CD4-positive, CD25-positive, alpha-beta regulatory T cell (primary cell): Measurements from ENCODE around the gene CASP5. TPM values are rescaled to one million over a fixed set of nuclear protein-coding genes. Genes with fewer than 3 reads are reported as not detected.

ENCODE experiments used
- ATAC-seq, 2 donors: fragments of 150-1000 bp; cut with Tn5 transposase; one replicate each; pipeline ENCODE4 v1.10.0; 2021; ENCODE audit warnings: low read depth in 2 of 2, moderate number of reproducible peaks in 2 of 2, moderate library complexity in 1 of 2
- DNase-seq, 3 donors: peaks; one replicate each; pipeline versions ENCODE4 v3.0.0 to v3.0.0-alpha.2; 2012 to 2022; ENCODE audit warnings: mixed read lengths in 1 of 3
- H3K27ac ChIP-seq: one replicate; pipeline ENCODE4 v1.7.0; 2013; ENCODE audit warnings: mild to moderate bottlenecking, low read length; ENCODE audit not compliant: insufficient read depth, poor library complexity, severe bottlenecking
- H3K27me3 ChIP-seq: one replicate; pipeline ENCODE4 v1.7.0; 2013; ENCODE audit warnings: low read length; ENCODE audit not compliant: control insufficient read depth, insufficient read depth
- H3K36me3 ChIP-seq: one replicate; pipeline ENCODE4 v1.7.0; 2013; ENCODE audit warnings: mild to moderate bottlenecking, low read length, moderate library complexity; ENCODE audit not compliant: control insufficient read depth, insufficient read depth
- H3K4me1 ChIP-seq: 2 replicates; pipeline ENCODE4 v1.7.0; 2013; ENCODE audit warnings: mild to moderate bottlenecking, low read length; ENCODE audit not compliant: insufficient read depth, control insufficient read depth, poor library complexity, severe bottlenecking
- H3K4me3 ChIP-seq: one replicate; pipeline ENCODE4 v1.7.0; 2013; ENCODE audit warnings: low read depth, mild to moderate bottlenecking, low read length, moderate library complexity
- H3K9me3 ChIP-seq, 2 experiments: 1 replicate in 1 of 2; 2 replicates in 1 of 2; pipeline ENCODE4 v1.7.0; 2013; ENCODE audit warnings: low read length in 2 of 2, mild to moderate bottlenecking in 1 of 2, moderate library complexity in 1 of 2; ENCODE audit not compliant: control insufficient read depth in 2 of 2
- H3K27ac Mint-ChIP-seq, 3 donors: one replicate each; pipeline ENCODE4 v1.8.0; 2020 to 2022; ENCODE audit warnings: mild to moderate bottlenecking in 3 of 3, mixed read lengths in 3 of 3, moderate library complexity in 2 of 3
- H3K27me3 Mint-ChIP-seq: one replicate; pipeline ENCODE4 v1.8.0; 2022; ENCODE audit warnings: mild to moderate bottlenecking, mixed read lengths
- H3K36me3 Mint-ChIP-seq: one replicate; pipeline ENCODE4 v1.8.0; 2020; ENCODE audit warnings: mixed read lengths
- H3K4me1 Mint-ChIP-seq, 4 donors: one replicate each; pipeline ENCODE4 v1.8.0; 2020 to 2022; ENCODE audit warnings: mixed read lengths in 4 of 4, mild to moderate bottlenecking in 1 of 4
- H3K4me3 Mint-ChIP-seq, 4 donors: one replicate each; pipeline ENCODE4 v1.8.0; 2020 to 2022; ENCODE audit warnings: mild to moderate bottlenecking in 4 of 4, mixed read lengths in 4 of 4, moderate library complexity in 3 of 4
- H3K9me3 Mint-ChIP-seq, 7 donors: one replicate each; pipeline ENCODE4 v1.8.0; 2020 to 2022; ENCODE audit warnings: mixed read lengths in 7 of 7, mild to moderate bottlenecking in 3 of 7, moderate library complexity in 2 of 7
- polyA plus RNA-seq, 4 donors: library from polyadenylated mRNA; unstranded; fragments of 300-500 nt; fragmentation: Illumina TruSeq; gene quantifications; one replicate each; pipeline ENCODE4 v1.2.3, GENCODE V29; 2021
- total RNA-seq: library from RNA; stranded (reverse); gene quantifications from one replicate; pipeline ENCODE4 v1.2.3, GENCODE V29; 2022

The CASP5 gene
- total and polyA plus RNA-seq, 5 donors from 2014 or later = 0.24 TPM; not detected in 4

- H3K9me3 ChIP-seq = peaks cover 0 to 6% of the 10 kb centered on the region in 2 experiments
- Mint-ChIP-seq H3K4me3 (peak overlapping the region; percentile 77 to 97 (median 92)), H3K36me3 (peaks cover 32% of the 10 kb centered on the region), H3K27me3 (no peaks in the 10 kb centered on the region), H3K27ac (peak overlapping the region; percentile 15 to 67 (median 55)), H3K9me3 (peaks cover 0 to 2% (median 0%) of the 10 kb centered on the region in 7 donors), H3K4me1 (peaks cover 32 to 65% (median 54%) of the 10 kb centered on the region in 4 donors)
- H3K36me3 ChIP-seq = peaks cover 35% of the 10 kb centered on the region
- DNase-seq = no peak
- no peak for ATAC-seq
- H3K4me1 ChIP-seq = peaks cover 50% of the 10 kb centered on the region
- peak overlapping the region; percentile 100 for H3K4me3 ChIP-seq
- no peaks in the 10 kb centered on the region for H3K27me3 ChIP-seq
- no peak overlapping the region for H3K27ac ChIP-seq
Observed at GRCh38 chr11:104965735-104966134, 57.2 kb downstream of the CASP5 start.

GRCh38 chr11:104964247-104964646 lies 58.7 kb downstream of the CASP5 start:
- Mint-ChIP-seq H3K36me3 (peaks cover 32% of the 10 kb centered on the region), H3K27ac (no peak overlapping the region), H3K4me3 (peak overlapping the region in 2 of 4 donors; percentile 8 to 18), H3K9me3 (peaks cover 0 to 2% (median 0%) of the 10 kb centered on the region in 7 donors), H3K4me1 (peaks cover 41 to 75% (median 66%) of the 10 kb centered on the region in 4 donors), H3K27me3 (no peaks in the 10 kb centered on the region)
- Histone ChIP-seq H3K27ac (no peak overlapping the region), H3K36me3 (peaks cover 35% of the 10 kb centered on the region), H3K4me3 (peak overlapping the region; percentile 100), H3K4me1 (peaks cover 61% of the 10 kb centered on the region), H3K27me3 (no peaks in the 10 kb centered on the region), H3K9me3 (peaks cover 0 to 6% of the 10 kb centered on the region in 2 experiments)
- no peak for DNase-seq
- ATAC-seq = no peak

DNA sequence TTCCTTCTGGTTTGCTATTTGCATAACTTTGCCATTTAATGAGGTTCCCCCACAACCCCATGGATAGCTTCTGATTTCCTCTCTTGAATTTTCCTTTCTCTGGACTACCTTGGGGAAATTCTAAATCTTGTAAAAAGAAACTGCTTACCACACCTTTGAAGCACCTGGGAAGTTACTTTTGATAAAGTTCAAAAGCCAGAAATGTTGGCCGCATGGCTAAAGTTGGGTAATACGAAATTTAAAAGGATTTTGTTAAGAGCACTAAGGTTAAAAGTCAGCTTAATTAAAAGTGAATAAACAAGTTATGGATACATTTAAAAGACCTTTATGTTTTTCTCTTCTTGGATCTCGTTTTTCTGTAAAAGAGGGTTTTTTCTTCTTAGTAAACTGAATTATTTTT lies 60.1 kb downstream of the CASP5 start:
- Mint-ChIP-seq H3K4me1 (peaks cover 45 to 81% (median 71%) of the 10 kb centered on the region in 4 donors), H3K36me3 (peaks cover 36% of the 10 kb centered on the region), H3K4me3 (peak overlapping the region; percentile 15 to 81 (median 39)), H3K27me3 (no peaks in the 10 kb centered on the region), H3K9me3 (peaks cover 0 to 2% (median 0%) of the 10 kb centered on the region in 7 donors), H3K27ac (peak overlapping the region in 2 of 3 donors; percentile 4 to 42)
- Histone ChIP-seq H3K27me3 (no peaks in the 10 kb centered on the region), H3K27ac (no peak overlapping the region), H3K9me3 (peaks cover 0 to 6% of the 10 kb centered on the region in 2 experiments), H3K36me3 (peaks cover 35% of the 10 kb centered on the region), H3K4me3 (no peak overlapping the region), H3K4me1 (peaks cover 65% of the 10 kb centered on the region)
- ATAC-seq (no peak), DNase-seq (no peak)

DNA sequence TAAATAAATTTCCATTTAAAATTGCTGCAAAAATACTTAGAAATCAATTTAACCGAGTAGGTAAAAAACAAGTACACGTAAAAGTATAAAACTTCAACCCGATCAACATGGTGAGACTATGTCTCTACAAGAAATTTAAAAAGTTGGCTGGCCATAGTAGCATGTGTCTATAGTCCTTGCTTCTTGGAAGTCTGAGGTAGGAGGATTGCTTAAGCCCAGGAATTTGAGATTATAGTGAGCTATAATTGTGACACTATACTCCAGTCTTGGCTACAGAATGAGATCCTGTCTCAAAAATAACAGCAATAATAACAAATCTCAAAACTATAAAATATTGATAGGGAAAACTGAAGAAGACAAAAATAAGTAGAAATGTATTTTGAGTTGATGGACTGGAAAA lies 65.7 kb downstream of the CASP5 start:
- Mint-ChIP-seq H3K36me3 (peaks cover 36% of the 10 kb centered on the region), H3K27me3 (no peaks in the 10 kb centered on the region), H3K4me1 (peaks cover 55 to 83% (median 73%) of the 10 kb centered on the region in 4 donors), H3K27ac (no peak overlapping the region), H3K4me3 (peak overlapping the region in 3 of 4 donors; percentile 9 to 62 (median 51)), H3K9me3 (peaks cover 0 to 2% (median 0%) of the 10 kb centered on the region in 7 donors)
- Histone ChIP-seq H3K27me3 (no peaks in the 10 kb centered on the region), H3K4me1 (peaks cover 52% of the 10 kb centered on the region), H3K4me3 (peak overlapping the region; percentile 20), H3K27ac (no peak overlapping the region), H3K9me3 (no peaks in the 10 kb centered on the region), H3K36me3 (peaks cover 44% of the 10 kb centered on the region)
- no peak for DNase-seq
- no peak for ATAC-seq

- Mint-ChIP-seq H3K27ac (no peak overlapping the region), H3K4me3 (peak overlapping the region in 2 of 4 donors; percentile 5 to 56), H3K27me3 (no peaks in the 10 kb centered on the region), H3K4me1 (peaks cover 53 to 76% (median 69%) of the 10 kb centered on the region in 4 donors), H3K36me3 (peaks cover 36% of the 10 kb centered on the region), H3K9me3 (peaks cover 0 to 2% (median 0%) of the 10 kb centered on the region in 7 donors)
- ATAC-seq (peak in 1 of 2 donors; percentile 17), DNase-seq (no peak)
- Histone ChIP-seq H3K4me1 (peaks cover 48% of the 10 kb centered on the region), H3K9me3 (no peaks in the 10 kb centered on the region), H3K27ac (no peak overlapping the region), H3K4me3 (peak overlapping the region; percentile 22), H3K36me3 (peaks cover 45% of the 10 kb centered on the region), H3K27me3 (no peaks in the 10 kb centered on the region)
Observed at GRCh38 chr11:104956528-104956927, 66.4 kb downstream of the CASP5 start.

- H3K36me3 ChIP-seq = peaks cover 91% of the 10 kb centered on the region
- H3K27ac ChIP-seq = no peak overlapping the region
- H3K9me3 ChIP-seq = no peaks in the 10 kb centered on the region
- H3K36me3 Mint-ChIP-seq = peaks cover 82% of the 10 kb centered on the region
- no peak overlapping the region for H3K4me3 Mint-ChIP-seq
- no peaks in the 10 kb centered on the region for H3K27me3 Mint-ChIP-seq
- no peak overlapping the region for H3K4me3 ChIP-seq
- DNase-seq (peak in 2 of 3 donors; percentile 60 to 75), ATAC-seq (peak; percentile 82 to 86)
- H3K27me3 ChIP-seq = no peaks in the 10 kb centered on the region
- peaks cover 4% of the 10 kb centered on the region for H3K4me1 ChIP-seq
- H3K4me1 Mint-ChIP-seq = peaks cover 21 to 32% (median 28%) of the 10 kb centered on the region in 4 donors
- peak overlapping the region in 1 of 3 donors; percentile 51 for H3K27ac Mint-ChIP-seq
- H3K9me3 Mint-ChIP-seq = no peaks in the 10 kb centered on the region
Observed at GRCh38 chr11:104946907-104947306, 76.1 kb downstream of the CASP5 start.

Other genes starting within 250 kb of the CASP5 start
- 0.72 TPM for gene CASP12, start 124.7 kb downstream of the CASP5 start, total RNA-seq
- gene CASP12, start 124.7 kb downstream of the CASP5 start, polyA plus RNA-seq = under 1 TPM in 3 of 4 donors, not detected in 1; 0.37 to 0.77 (median 0.49) TPM
- gene CASP4, start 54.6 kb downstream of the CASP5 start, total RNA-seq = 116 TPM
- gene CASP4, start 54.6 kb downstream of the CASP5 start, polyA plus RNA-seq = 100 to 1,000 TPM; 108 to 137 (median 124) TPM
- 67.5 TPM for gene CASP1, start 12.0 kb upstream of the CASP5 start, total RNA-seq
- 100 to 1,000 TPM; 104 to 208 (median 141) TPM for gene CASP1, start 12.0 kb upstream of the CASP5 start, polyA plus RNA-seq
- gene CARD16, start 22.2 kb upstream of the CASP5 start, total RNA-seq = 109 TPM
- 100 to 1,000 TPM; 318 to 445 (median 387) TPM for gene CARD16, start 22.2 kb upstream of the CASP5 start, polyA plus RNA-seq
- not detected for gene CARD18, start 116.6 kb upstream of the CASP5 start, total RNA-seq
- not detected for gene CARD18, start 116.6 kb upstream of the CASP5 start, polyA plus RNA-seq